DMS114 treated with DMSO at 0.1 percent for 48 hours (cell line): Measurements from ENCODE around the gene FAM20B.
"Not testable (repeated sequence)": the region's sequence is repeated elsewhere in the genome, so short reads cannot be mapped to it uniquely, and the experiment has no call there.

Experiments
- DNase-seq: peaks from one replicate; lab custom pipeline; 2025; ENCODE audit not compliant: unreplicated experiment; lab: John Stamatoyannopoulos, UW

The FAM20B gene

GRCh38 chr1:179023946-179024650 lies 1.6 kb upstream of the FAM20B start:
- no peak for DNase-seq

- no peak for DNase-seq
Measured at GRCh38 chr1:179025975-179026812, 500 bp downstream of the FAM20B start.

GRCh38 chr1:179026813-179027669 lies 1.3 kb downstream of the FAM20B start:
- no peak for DNase-seq

- no peak for DNase-seq
Measured at GRCh38 chr1:179029321-179029759, 3.6 kb downstream of the FAM20B start.

GRCh38 chr1:179030130-179030529 lies 4.4 kb downstream of the FAM20B start:
- no peak for DNase-seq

GRCh38 chr1:179030683-179031082 lies 5.0 kb downstream of the FAM20B start:
- DNase-seq = no peak

GRCh38 chr1:179031284-179031683 lies 5.6 kb downstream of the FAM20B start:
- DNase-seq = no peak

- DNase-seq = no peak
Measured at GRCh38 chr1:179031855-179032513, 6.3 kb downstream of the FAM20B start.

- no peak for DNase-seq
Measured at GRCh38 chr1:179034720-179035119, 9.0 kb downstream of the FAM20B start.

- DNase-seq = no peak
Measured at GRCh38 chr1:179036844-179037465, 11.3 kb downstream of the FAM20B start.

GRCh38 chr1:179038528-179039281 lies 13.0 kb downstream of the FAM20B start:
- no peak for DNase-seq

- not testable (repeated sequence) for DNase-seq
Measured at GRCh38 chr1:179039502-179040174, 13.9 kb downstream of the FAM20B start.

- DNase-seq = not testable (repeated sequence)
Measured at GRCh38 chr1:179040175-179040551, 14.5 kb downstream of the FAM20B start.

GRCh38 chr1:179042087-179042486 lies 16.4 kb downstream of the FAM20B start:
- DNase-seq = no peak

- no peak for DNase-seq
Measured at GRCh38 chr1:179042700-179043099, 17.0 kb downstream of the FAM20B start.

- DNase-seq = no peak
Measured at GRCh38 chr1:179043266-179043665, 17.6 kb downstream of the FAM20B start.

- no peak for DNase-seq
Measured at GRCh38 chr1:179043907-179044306, 18.2 kb downstream of the FAM20B start.

GRCh38 chr1:179046808-179047635 lies 21.3 kb downstream of the FAM20B start:
- DNase-seq = no peak
